ENCODE measurements around the gene FAM168A.

- TF ChIP-seq CTCF (IDR thresholded peaks at IDR 0.05; ENCODE audit: control extremely low read depth in 1 of 3, insufficient read depth in 1 of 3, low read depth in 1 of 3, low read length in 3 of 3) (no peak), POLR2AphosphoS5 (IDR thresholded peaks at IDR 0.05; ENCODE audit: low read depth, low read length) (no peak), EP300 (IDR thresholded peaks at IDR 0.05; ENCODE audit: borderline replicate concordance in 1 of 2, low read depth in 2 of 2, low read length in 2 of 2) (no peak)
Observed at GRCh38 chr11:73426219-73426850, 171.6 kb downstream of the FAM168A start.

All from H1 (cell line).